ENCODE results near the gene ABCB4.
"Not testable (repeated sequence)": the region's sequence is repeated elsewhere in the genome, so short reads cannot be mapped to it uniquely, and the experiment has no call there.

ABCB4 gene

DNA sequence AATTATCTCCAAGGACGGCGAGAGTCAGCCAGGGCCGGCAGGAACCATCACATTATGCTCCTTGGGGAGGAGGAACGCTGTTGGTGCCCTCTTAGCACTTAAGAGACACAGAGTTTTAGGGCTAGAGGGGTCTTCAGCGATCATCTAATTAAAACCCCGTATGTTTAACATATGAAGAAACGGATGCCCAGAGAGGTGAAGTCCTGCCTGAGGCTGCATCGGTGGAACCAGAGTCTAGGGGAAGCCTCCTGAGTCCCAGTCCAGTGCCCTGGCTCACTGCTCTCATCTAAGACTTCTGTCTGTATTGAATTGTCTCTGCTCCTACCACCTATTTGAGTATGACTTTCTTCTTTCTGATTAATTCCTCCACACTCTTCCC is 688 bp upstream of the ABCB4 start:
- no peak for DNase-seq (ENCODE audit: low read depth, low spot score)

- DNase-seq (ENCODE audit: low read depth, low spot score): no peak
Observed at GRCh38 chr7:87474533-87475358, 734 bp downstream of the ABCB4 start.

DNA sequence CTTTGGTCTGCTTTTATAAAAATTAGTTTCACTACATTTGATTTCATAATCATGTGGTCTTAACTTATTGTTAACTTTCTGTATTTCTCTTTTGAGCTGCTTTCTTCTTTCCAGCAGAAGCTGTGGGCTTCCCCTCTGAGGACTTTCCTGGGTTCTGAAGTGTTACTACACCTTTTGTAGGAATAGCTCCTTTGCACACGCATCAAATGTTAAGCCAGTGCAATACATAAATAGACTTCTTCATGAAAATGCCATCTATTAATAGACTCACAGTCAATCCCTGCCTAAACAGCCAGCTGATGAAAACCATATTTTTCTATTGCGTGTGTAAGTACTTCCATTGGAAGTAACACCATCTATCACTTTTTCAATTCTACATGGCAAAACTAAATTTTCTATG is 1.5 kb downstream of the ABCB4 start:
- DNase-seq (ENCODE audit: low read depth, low spot score): no peak

DNA sequence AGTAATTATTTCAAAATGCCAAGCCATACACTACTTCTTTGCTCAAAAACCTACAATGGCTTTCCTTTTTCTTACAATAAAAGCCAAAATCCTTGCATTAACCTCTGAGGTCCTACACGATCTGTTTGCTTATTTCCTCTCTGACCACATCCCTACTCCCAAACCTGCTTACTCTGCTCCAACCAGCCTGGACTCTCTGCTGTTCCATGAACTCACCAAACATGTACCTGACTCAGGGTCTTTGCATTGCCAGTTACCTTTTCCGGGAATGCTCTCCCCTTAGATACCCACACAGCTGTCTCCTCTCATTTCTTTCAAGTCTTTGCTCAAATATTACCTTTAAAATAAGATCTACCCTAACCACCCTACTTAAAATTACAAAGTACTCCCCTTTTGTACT is 2.3 kb downstream of the ABCB4 start:
- no peak for DNase-seq (ENCODE audit: low read depth, low spot score)

- no peak for DNase-seq (ENCODE audit: low read depth, low spot score)
Observed at GRCh38 chr7:87471473-87471872, 4.0 kb downstream of the ABCB4 start.

DNA sequence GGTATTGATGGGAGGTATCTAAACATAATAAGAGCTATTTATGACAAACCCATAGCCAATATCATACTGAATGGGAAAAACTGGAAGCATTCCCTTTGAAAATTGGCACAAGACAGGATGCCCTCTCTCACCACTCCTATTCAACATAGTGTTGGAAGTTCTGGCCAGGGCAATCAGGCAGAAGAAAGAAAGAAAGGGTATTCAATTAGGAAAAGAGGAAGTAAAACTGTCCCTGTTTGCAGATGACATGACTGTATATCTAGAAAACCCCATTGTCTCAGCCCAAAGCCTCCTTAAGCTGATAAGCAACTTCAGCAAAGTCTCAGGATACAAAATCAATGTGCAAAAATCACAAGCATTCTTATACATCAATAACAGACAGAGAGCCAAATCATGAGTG is 6.3 kb downstream of the ABCB4 start:
- not testable (repeated sequence) for DNase-seq (ENCODE audit: low read depth, low spot score)

DNA sequence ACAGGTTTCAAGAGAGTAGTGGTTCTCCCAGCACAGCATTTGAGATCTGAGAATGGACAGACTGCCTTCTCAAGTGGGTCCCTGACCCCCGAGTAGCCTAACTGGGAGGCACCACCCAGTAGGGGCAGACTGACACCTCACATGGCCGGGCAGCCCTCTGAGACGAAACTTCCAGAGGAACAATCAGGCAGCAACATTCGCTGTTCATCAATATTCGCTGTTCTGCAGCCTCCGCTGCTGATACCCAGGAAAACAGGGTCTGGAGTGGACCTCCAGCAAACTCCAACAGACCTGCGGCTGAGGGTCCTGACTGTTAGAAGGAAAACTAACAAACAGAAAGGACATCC is 10.0 kb downstream of the ABCB4 start:
- DNase-seq (ENCODE audit: low read depth, low spot score): not testable (repeated sequence)

GRCh38 chr7:87464830-87465533 is 10.5 kb downstream of the ABCB4 start:
- not testable (repeated sequence) for DNase-seq (ENCODE audit: low read depth, low spot score)

- no peak for DNase-seq (ENCODE audit: low read depth, low spot score)
Observed at GRCh38 chr7:87463982-87464381, 11.5 kb downstream of the ABCB4 start.

- DNase-seq (ENCODE audit: low read depth, low spot score): not testable (repeated sequence)
Observed at GRCh38 chr7:87460444-87460843, 15.0 kb downstream of the ABCB4 start.

DNA sequence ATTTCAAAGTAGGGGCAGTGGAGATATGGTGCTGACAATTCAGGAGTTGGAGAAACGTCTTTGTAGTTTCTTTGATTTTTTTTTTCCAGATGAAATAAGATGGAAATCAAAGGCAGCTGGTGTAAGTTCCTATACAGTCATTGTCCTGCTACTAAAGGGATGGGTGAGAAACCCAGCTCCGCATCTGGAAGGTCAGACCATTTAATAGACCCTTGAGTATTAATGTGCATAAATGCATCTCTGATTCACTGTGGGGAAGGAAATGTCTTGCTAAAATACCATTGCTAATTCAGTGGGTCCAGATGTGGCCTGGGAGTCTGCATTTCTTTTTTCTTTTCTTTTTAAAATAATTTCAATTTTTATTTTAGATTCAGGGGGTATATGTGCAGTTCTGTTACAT is 15.5 kb downstream of the ABCB4 start:
- DNase-seq (ENCODE audit: low read depth, low spot score): no peak

DNA sequence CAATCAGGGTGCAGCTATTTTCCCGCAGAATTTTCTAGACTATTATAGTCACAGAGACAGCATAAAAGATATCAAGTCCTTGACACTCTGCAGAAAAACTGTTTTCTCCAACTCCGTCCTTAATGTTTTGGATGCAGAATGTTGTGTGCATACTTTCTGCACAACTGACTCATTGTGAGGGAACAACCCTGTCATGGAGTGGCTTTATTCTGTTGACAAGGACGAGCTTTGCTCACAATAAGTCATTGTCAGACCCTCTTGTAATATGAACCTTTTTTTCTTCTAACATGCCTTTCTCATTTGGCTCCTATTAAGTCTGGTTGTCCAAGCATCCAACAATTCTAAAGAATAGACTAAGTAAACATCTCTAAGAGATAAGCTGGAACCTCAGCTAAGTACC is 17.3 kb downstream of the ABCB4 start:
- no peak for DNase-seq (ENCODE audit: low read depth, low spot score)

DNA sequence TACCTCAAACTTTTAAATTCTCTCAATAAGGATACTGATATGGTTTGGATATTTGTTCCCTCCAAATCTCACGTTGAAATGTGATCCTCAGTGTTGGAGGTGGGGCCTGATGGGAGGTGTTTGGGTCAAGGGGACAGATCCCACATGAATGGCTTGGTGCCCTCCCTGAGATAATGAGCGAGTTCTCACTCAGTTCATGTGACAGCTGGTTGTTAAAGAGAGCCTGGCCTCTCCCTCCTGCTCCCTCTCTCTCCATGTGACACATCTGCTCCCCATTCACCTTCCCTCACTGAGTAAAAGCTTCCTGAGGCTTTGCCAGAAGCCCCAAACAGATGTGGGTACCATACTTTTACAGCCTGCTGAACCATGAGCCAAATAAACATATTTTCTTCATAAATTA is 19.2 kb downstream of the ABCB4 start:
- no peak for DNase-seq (ENCODE audit: low read depth, low spot score)

- no peak for DNase-seq (ENCODE audit: low read depth, low spot score)
Observed at GRCh38 chr7:87452279-87452678, 23.2 kb downstream of the ABCB4 start.

- DNase-seq (ENCODE audit: low read depth, low spot score): no peak
Observed at GRCh38 chr7:87451187-87451586, 24.3 kb downstream of the ABCB4 start.

DNA sequence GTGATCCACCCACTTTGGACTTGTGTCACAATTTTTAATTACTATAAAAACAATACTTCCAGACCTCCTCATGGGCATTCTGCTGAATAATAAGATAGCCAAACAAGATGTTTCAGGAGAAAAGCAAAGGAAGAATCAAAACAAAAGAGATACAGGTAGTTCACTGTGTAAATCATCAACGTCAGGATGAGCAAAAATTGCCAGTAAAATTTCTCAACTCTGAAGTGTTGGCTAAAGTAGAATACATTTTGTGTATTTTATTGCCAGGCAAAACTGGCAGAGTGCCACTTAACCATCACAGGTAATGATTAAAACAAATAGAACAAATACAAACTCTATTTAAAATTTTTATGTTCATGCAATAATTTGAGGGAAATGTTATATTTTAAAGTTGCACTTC is 24.8 kb downstream of the ABCB4 start:
- DNase-seq (ENCODE audit: low read depth, low spot score): no peak

- no peak for DNase-seq (ENCODE audit: low read depth, low spot score)
Observed at GRCh38 chr7:87448388-87448787, 27.1 kb downstream of the ABCB4 start.

GRCh38 chr7:87447116-87447635 is 28.3 kb downstream of the ABCB4 start:
- no peak for DNase-seq (ENCODE audit: low read depth, low spot score)

DNA sequence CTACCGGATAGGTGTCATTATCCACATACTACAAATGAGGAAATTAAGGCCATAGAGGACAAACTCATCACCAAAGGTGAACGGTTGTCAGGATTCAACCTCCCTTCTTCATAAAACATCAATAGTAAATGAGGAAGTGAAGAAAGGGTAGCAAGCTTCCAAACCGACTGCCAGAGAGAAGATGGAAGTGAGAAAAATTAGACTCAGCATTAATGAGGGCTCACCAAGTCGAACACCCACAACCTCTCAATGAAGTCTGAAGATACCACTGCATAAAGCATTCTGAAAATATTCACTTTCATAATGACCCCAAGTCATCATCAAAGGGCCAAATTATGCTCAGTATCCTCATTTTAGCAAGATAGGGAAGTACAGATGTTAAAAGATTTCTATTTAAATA is 29.6 kb downstream of the ABCB4 start:
- DNase-seq (ENCODE audit: low read depth, low spot score): no peak

- DNase-seq (ENCODE audit: low read depth, low spot score): no peak
Observed at GRCh38 chr7:87435546-87435945, 39.9 kb downstream of the ABCB4 start.

DNA sequence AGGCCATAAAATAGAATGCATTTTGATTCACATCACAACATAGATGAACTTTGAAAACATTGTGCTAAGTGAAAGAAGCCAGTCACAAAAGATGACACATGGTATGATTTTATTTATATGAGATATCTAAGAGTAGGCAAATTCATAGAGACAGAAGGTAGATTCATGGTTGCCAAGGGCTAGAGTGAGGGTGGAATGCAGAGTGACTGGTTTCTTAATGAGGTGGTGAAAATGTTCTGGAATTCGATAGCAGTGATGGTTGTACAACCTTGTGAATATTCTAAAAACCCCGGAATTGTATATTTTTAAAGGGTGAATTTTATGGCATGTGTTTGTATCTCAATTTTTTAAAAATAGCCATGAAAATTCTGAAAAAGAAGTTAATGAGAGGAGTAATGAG is 42.9 kb downstream of the ABCB4 start:
- DNase-seq (ENCODE audit: low read depth, low spot score): no peak

DNA sequence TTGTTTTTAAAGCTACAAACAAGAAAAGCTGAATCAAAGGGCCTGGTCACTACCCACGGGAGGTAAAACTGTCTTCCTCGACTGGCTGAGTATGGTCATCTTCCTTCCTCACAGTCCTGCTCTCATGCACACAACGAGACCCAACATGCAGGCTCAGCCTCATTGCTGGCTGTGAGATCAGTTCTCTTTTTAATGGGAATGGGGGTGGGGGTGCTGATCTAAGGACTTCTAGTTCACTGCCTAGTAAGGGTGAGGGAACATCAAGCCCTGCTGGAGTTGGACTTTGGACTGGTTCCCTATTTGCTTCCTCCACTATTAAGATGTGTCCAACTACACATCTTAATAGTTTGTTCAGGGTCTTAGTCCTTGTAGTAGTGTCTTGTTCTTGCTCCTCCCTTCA is 48.2 kb downstream of the ABCB4 start:
- no peak for DNase-seq (ENCODE audit: low read depth, low spot score)

GRCh38 chr7:87426160-87426559 is 49.3 kb downstream of the ABCB4 start:
- no peak for DNase-seq (ENCODE audit: low read depth, low spot score)

Measured in activated naive CD8-positive, alpha-beta T cell treated with anti-CD3 and anti-CD28 coated beads, Interleukin-2, amount 50 U/mL, for 16 hours (primary cell).